Uterus (tissue), 2 donors: ENCODE measurements around the gene TK1.

ENCODE experiments used
- CTCF ChIP-seq, 4 experiments: fragments of 200-600 bp in 2 of 4; fragments of 450-650 bp in 2 of 4; sonication (generic) in 2 of 4; IDR thresholded peaks; one replicate each; pipeline ENCODE4 v1.5.1; 2016 to 2019; ENCODE audit warnings: antibody characterized with exemption in 4 of 4, mild to moderate bottlenecking in 2 of 4, moderate library complexity in 1 of 4
- POLR2A ChIP-seq, 2 donors: fragments of 450-650 bp; IDR thresholded peaks; one replicate each; pipeline ENCODE4 v1.6.1; 2016; ENCODE audit warnings: antibody characterized with exemption in 2 of 2, mild to moderate bottlenecking in 1 of 2, moderate library complexity in 1 of 2

DNA sequence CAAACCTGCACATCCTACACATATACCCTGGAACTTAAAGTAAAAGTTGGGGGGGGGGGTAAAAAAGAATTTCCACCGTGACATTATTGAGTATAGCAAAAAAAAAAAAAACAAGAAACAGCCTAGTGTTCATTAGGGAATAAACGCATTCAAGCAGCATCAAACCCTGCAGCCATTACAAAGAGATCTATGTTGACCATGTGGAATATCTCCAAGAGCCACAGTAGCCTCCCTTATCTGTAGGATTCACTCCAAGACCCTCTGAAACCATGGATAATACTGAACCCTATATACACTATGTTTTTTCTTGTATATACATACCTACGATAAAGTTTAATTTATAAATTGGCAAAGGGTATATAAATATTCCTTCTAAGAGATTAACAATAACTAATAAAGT lies 21.6 kb upstream of the TK1 start:
- TF ChIP-seq CTCF (IDR thresholded peaks at IDR 0.05) (no peak), POLR2A (IDR thresholded peaks at IDR 0.05) (no peak)
